OCI-LY1 (cell line): Measurements from ENCODE around the gene CDKL4.

Source experiments
- CTCF ChIP-seq: fragments of 200-600 bp; sonication (generic), shearing (Covaris generic); IDR thresholded peaks from 2 replicates; pipeline ENCODE4 v1.5.1; 2017; ENCODE audit warnings: mild to moderate bottlenecking, antibody characterized with exemption, low read length, moderate library complexity, mixed read lengths
- EZH2 ChIP-seq: fragments of 200-600 bp; sonication (generic), shearing (Covaris generic); IDR thresholded peaks from 2 replicates; pipeline ENCODE4 v1.8.0; 2017; ENCODE audit warnings: borderline replicate concordance, mixed run types, mild to moderate bottlenecking, antibody characterized with exemption, low read length, moderate library complexity, mixed read lengths

- TF ChIP-seq CTCF (no peak), EZH2 (no peak)
These were observed 2.2 kb downstream of the CDKL4 start for GRCh38 chr2:39241588-39241987.
